Parathyroid adenoma (tissue), 2 donors: ENCODE results near the gene COPS2.
"Not testable (repeated sequence)": the region's sequence is repeated elsewhere in the genome, so short reads cannot be mapped to it uniquely, and the experiment has no call there.

Experiments used
- H2AFZ ChIP-seq: fragments of 300-600 bp; sonication (generic); one replicate; pipeline ENCODE4 v1.7.0; 2017; ENCODE audit warnings: antibody characterized with exemption, mild to moderate bottlenecking
- H3K27ac ChIP-seq: fragments of 300-600 bp; sonication (generic); one replicate; pipeline ENCODE4 v1.7.0; 2017
- H3K27me3 ChIP-seq: fragments of 300-600 bp; sonication (generic); one replicate; pipeline ENCODE4 v1.7.0; 2017; ENCODE audit warnings: low read length; ENCODE audit not compliant: control insufficient read depth, insufficient read depth
- H3K36me3 ChIP-seq: fragments of 300-600 bp; sonication (generic); one replicate; pipeline ENCODE4 v1.7.0; 2017; ENCODE audit warnings: low read length; ENCODE audit not compliant: control insufficient read depth, insufficient read depth
- H3K4me1 ChIP-seq: fragments of 300-600 bp; sonication (generic); one replicate; pipeline ENCODE4 v1.7.0; 2017; ENCODE audit warnings: control low read depth
- H3K4me2 ChIP-seq: fragments of 300-600 bp; sonication (generic); one replicate; pipeline ENCODE4 v1.7.0; 2017; ENCODE audit warnings: low read length
- H3K4me3 ChIP-seq: fragments of 300-600 bp; sonication (generic); one replicate; pipeline ENCODE4 v1.7.0; 2017; ENCODE audit warnings: low read depth, low read length
- H3K79me2 ChIP-seq: fragments of 300-600 bp; sonication (generic); one replicate; pipeline ENCODE4 v1.7.0; 2017; ENCODE audit warnings: control low read depth
- H3K9ac ChIP-seq: fragments of 300-600 bp; sonication (generic); one replicate; pipeline ENCODE4 v1.7.0; 2017; ENCODE audit warnings: mild to moderate bottlenecking
- H3K9me3 ChIP-seq: fragments of 300-600 bp; sonication (generic); one replicate; pipeline ENCODE4 v1.7.0; 2017; ENCODE audit warnings: low read length; ENCODE audit not compliant: control insufficient read depth
- CTCF ChIP-seq: fragments of 300-600 bp; sonication (generic); IDR thresholded peaks from one replicate; pipeline ENCODE4 v1.7.0; 2017; ENCODE audit warnings: antibody characterized with exemption, mild to moderate bottlenecking
- donor health status: primary hyperparathyroidism.

The COPS2 gene

GRCh38 chr15:49079340-49080039 is 75.9 kb downstream of the COPS2 start:
- no peak overlapping the region for H3K9ac ChIP-seq
- H2AFZ ChIP-seq: no peak overlapping the region
- no peaks in the 10 kb centered on the region for H3K36me3 ChIP-seq
- H3K9me3 ChIP-seq: no peaks in the 10 kb centered on the region
- peaks cover 10% of the 10 kb centered on the region for H3K4me1 ChIP-seq
- TF ChIP-seq CTCF: no peak
- H3K4me2 ChIP-seq: no peak overlapping the region
- no peaks in the 10 kb centered on the region for H3K79me2 ChIP-seq
- H3K27ac ChIP-seq: no peak overlapping the region
- H3K4me3 ChIP-seq: no peak overlapping the region
- no peaks in the 10 kb centered on the region for H3K27me3 ChIP-seq

GRCh38 chr15:49075881-49076280 is 79.5 kb downstream of the COPS2 start:
- Histone ChIP-seq H2AFZ (peak overlapping the region; percentile 51), H3K79me2 (no peaks in the 10 kb centered on the region), H3K4me1 (peaks cover 8% of the 10 kb centered on the region), H3K27ac (peak overlapping the region; percentile 79), H3K27me3 (no peaks in the 10 kb centered on the region), H3K36me3 (no peaks in the 10 kb centered on the region), H3K4me3 (peak overlapping the region; percentile 2), H3K4me2 (peak overlapping the region; percentile 64), H3K9me3 (no peaks in the 10 kb centered on the region), H3K9ac (no peak overlapping the region)
- no peak for TF ChIP-seq CTCF

- H3K4me3 ChIP-seq, H3K9me3 ChIP-seq, H2AFZ ChIP-seq, H3K9ac ChIP-seq, H3K27me3 ChIP-seq, H3K4me1 ChIP-seq, H3K36me3 ChIP-seq, H3K79me2 ChIP-seq: not testable (repeated sequence)
- H3K27ac ChIP-seq: peak overlapping the region; percentile 79
- peak overlapping the region; percentile 64 for H3K4me2 ChIP-seq
Measured at GRCh38 chr15:49074589-49075287, 80.7 kb downstream of the COPS2 start.
